Neural cell (in vitro differentiated cells): ENCODE measurements around the gene CFI. TPM values are rescaled to one million over a fixed set of nuclear protein-coding genes. Genes with fewer than 3 reads are reported as not detected.

Experiments
- H2AFZ ChIP-seq: fragments of 200-600, 300-800 bp; sonication (generic), shearing (Covaris generic); 2 replicates; pipeline ENCODE4 v1.6.0; 2014; ENCODE audit warnings: low read depth, mild to moderate bottlenecking, antibody characterized with exemption, low read length, moderate library complexity
- H3F3A ChIP-seq: fragments of 200-600 bp; shearing (Covaris generic); 2 replicates; pipeline ENCODE4 v1.6.1; 2016; ENCODE audit warnings: mild to moderate bottlenecking, moderate library complexity, mixed read lengths, antibody characterized with exemption, low read length; ENCODE audit not compliant: insufficient read depth, poor library complexity, severe bottlenecking
- H3K27ac ChIP-seq: fragments of 200-600, 300-800 bp; sonication (generic), shearing (Covaris generic); 2 replicates; pipeline ENCODE4 v1.5.1; 2014; ENCODE audit warnings: mild to moderate bottlenecking, low read length, moderate library complexity
- H3K27me3 ChIP-seq: fragments of 300-800, 200-600 bp; sonication (generic), shearing (Covaris generic); 2 replicates; pipeline ENCODE4 v1.6.0; 2014; ENCODE audit warnings: mild to moderate bottlenecking, low read depth, low read length, moderate library complexity; ENCODE audit not compliant: insufficient read depth
- H3K36me3 ChIP-seq: fragments of 300-800, 200-600 bp; sonication (generic), shearing (Covaris generic); 2 replicates; pipeline ENCODE4 v1.5.1; 2014; ENCODE audit warnings: mild to moderate bottlenecking, antibody characterized with exemption, low read length, moderate library complexity; ENCODE audit not compliant: insufficient read depth
- H3K4me2 ChIP-seq: fragments of 300-800, 200-600 bp; sonication (generic), shearing (Covaris generic); 2 replicates; pipeline ENCODE4 v1.6.0; 2014; ENCODE audit warnings: mild to moderate bottlenecking, low read length
- H3K4me3 ChIP-seq: fragments of 300-800, 200-600 bp; sonication (generic), shearing (Covaris generic); 2 replicates; pipeline ENCODE4 v1.5.1; 2014; ENCODE audit warnings: mild to moderate bottlenecking, low read length, moderate library complexity
- H3K79me2 ChIP-seq: fragments of 200-600 bp; shearing (Covaris generic); replicated peaks from 2 replicates; pipeline ENCODE4 v1.6.0; 2014; ENCODE audit warnings: mild to moderate bottlenecking, low read length, moderate library complexity; ENCODE audit not compliant: insufficient read depth
- H3K9ac ChIP-seq: fragments of 300-800, 200-600 bp; sonication (generic), shearing (Covaris generic); 2 replicates; pipeline ENCODE4 v1.6.1; 2016; ENCODE audit warnings: mild to moderate bottlenecking, low read length, mixed read lengths
- H3K9me2 ChIP-seq: fragments of 200-600 bp; shearing (Covaris generic); 2 replicates; pipeline ENCODE4 v1.6.1; 2016; ENCODE audit warnings: mild to moderate bottlenecking, low read length, mixed read lengths; ENCODE audit not compliant: insufficient read depth
- H3K9me3 ChIP-seq: fragments of 200-600, 300-800 bp; sonication (generic), shearing (Covaris generic); 2 replicates; pipeline ENCODE4 v1.6.1; 2016; ENCODE audit warnings: mild to moderate bottlenecking, mixed run types, low read length, moderate library complexity, mixed read lengths
- H4K20me1 ChIP-seq: fragments of 200-600 bp; shearing (Covaris generic); 2 replicates; pipeline ENCODE4 v1.6.1; 2016; ENCODE audit warnings: mild to moderate bottlenecking, mixed run types; ENCODE audit not compliant: insufficient read depth
- EZH2 ChIP-seq: fragments of 200-600, 300-800 bp; shearing (Covaris generic), sonication (generic); IDR thresholded peaks from 2 replicates; pipeline ENCODE4 v1.6.1; 2014; ENCODE audit warnings: antibody characterized with exemption, low read length, borderline replicate concordance, mild to moderate bottlenecking; ENCODE audit not compliant: insufficient read depth, poor library complexity, severe bottlenecking
- MXI1 ChIP-seq: fragments of 450-650 bp; conservative IDR thresholded peaks from 2 replicates; pipeline ENCODE4 v1.6.1; 2014; ENCODE audit warnings: antibody characterized with exemption, mild to moderate bottlenecking; ENCODE audit not compliant: poor library complexity, severe bottlenecking
- POLR2AphosphoS5 ChIP-seq: IDR thresholded peaks from 2 replicates; pipeline ENCODE4 v1.6.1; 2012
- RAD21 ChIP-seq: fragments of 450-650 bp; conservative IDR thresholded peaks from 2 replicates; pipeline ENCODE4 v1.6.1; 2014; ENCODE audit warnings: antibody characterized with exemption, mild to moderate bottlenecking, moderate library complexity
- REST ChIP-seq: IDR thresholded peaks from 2 replicates; pipeline ENCODE4 v1.6.1; 2012; ENCODE audit warnings: borderline replicate concordance
- SMC3 ChIP-seq: fragments of 450-650 bp; conservative IDR thresholded peaks from 2 replicates; pipeline ENCODE4 v1.6.1; 2014; ENCODE audit warnings: antibody characterized with exemption, mild to moderate bottlenecking, moderate library complexity; ENCODE audit not compliant: poor library complexity
- TAF1 ChIP-seq: IDR thresholded peaks from 2 replicates; pipeline ENCODE4 v1.6.1; 2012; ENCODE audit warnings: low read depth
- polyA plus RNA-seq: library from polyadenylated mRNA; depleted of rRNA; stranded (reverse); fragments of >200 nt; gene quantifications from 2 replicates; pipeline ENCODE4 v1.2.3, GENCODE V29; 2014

CFI gene
- polyA plus RNA-seq, 1 donor from 2014 or later, result not detected

DNA sequence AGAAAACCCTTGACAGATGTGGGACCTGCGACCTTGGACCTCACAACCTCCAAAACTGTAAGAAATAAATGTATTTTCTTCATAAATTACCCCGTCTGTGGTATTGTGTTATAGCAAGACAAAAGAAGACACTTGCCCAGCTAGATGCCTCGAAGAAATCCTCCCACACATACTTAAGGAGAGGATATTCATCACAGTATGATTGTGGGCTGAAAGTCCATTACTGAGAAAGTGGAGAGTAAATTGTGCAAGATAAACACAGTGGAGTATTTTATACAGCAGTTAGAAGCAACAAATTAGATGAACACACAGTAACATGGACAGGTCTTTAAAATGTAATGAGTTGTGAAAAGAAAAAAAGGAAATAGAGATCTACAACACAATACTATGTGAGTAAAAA is 46.1 kb downstream of the CFI start:
- H3K9ac ChIP-seq, result no peak overlapping the region
- H3F3A ChIP-seq, result no peaks in the 10 kb centered on the region
- H3K4me3 ChIP-seq, result no peak overlapping the region
- TF ChIP-seq TAF1 (no peak), EZH2 (no peak), POLR2AphosphoS5 (no peak), SMC3 (no peak), RAD21 (no peak)
- no peaks in the 10 kb centered on the region for H3K36me3 ChIP-seq
- no peaks in the 10 kb centered on the region for H3K79me2 ChIP-seq
- H3K27me3 ChIP-seq, result no peaks in the 10 kb centered on the region
- H3K27ac ChIP-seq, result no peak overlapping the region
- no peak overlapping the region for H3K4me2 ChIP-seq
- no peaks in the 10 kb centered on the region for H3K9me2 ChIP-seq
- no peak overlapping the region for H2AFZ ChIP-seq
- no peaks in the 10 kb centered on the region for H4K20me1 ChIP-seq
- no peaks in the 10 kb centered on the region for H3K9me3 ChIP-seq

DNA sequence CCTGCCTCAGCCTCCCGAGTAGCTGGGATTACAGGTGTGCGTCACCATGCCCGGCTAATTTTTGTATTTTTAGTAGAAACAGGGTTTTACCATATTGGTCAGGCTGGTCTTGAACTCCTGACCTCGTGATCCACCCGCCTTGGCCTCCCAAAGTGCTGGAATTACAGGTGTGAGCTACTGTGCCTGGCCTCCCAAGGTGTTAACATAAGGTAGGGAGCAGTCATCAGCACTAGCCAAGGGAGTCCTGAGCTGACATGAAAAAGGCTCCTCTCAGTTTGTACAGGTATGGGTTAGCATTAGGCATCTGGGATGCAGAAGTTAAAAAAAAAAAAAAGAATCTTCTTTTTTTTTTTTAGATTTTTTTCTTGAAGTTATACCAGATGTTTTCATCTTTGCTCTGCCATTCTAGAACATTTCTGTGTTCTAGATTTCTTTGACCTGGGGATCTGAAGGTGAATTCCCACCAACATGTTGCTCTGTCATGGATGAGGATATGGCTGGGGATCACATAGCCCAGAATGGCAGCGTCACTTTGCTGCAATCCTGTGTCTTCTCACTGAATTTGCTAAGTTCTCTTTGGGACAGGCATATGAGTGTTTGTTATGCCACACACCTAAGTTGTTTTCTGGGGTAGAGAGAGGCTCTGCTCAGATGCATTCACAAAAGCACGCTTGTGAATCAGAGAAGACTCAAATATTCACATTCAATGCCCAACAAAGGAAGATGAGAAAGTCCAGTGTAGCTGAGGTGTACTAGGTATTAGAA is 47.5 kb downstream of the CFI start:
- Histone ChIP-seq H4K20me1 (no peaks in the 10 kb centered on the region), H3K79me2 (no peaks in the 10 kb centered on the region), H3K9me2 (no peaks in the 10 kb centered on the region), H3K4me2 (no peak overlapping the region), H3K27ac (no peak overlapping the region), H3K4me3 (no peak overlapping the region), H3F3A (no peaks in the 10 kb centered on the region), H2AFZ (no peak overlapping the region), H3K27me3 (no peaks in the 10 kb centered on the region), H3K9me3 (no peaks in the 10 kb centered on the region), H3K9ac (no peak overlapping the region), H3K36me3 (no peaks in the 10 kb centered on the region)
- TF ChIP-seq EZH2 (no peak), MXI1 (no peak), SMC3 (no peak), TAF1 (no peak), RAD21 (no peak)

DNA sequence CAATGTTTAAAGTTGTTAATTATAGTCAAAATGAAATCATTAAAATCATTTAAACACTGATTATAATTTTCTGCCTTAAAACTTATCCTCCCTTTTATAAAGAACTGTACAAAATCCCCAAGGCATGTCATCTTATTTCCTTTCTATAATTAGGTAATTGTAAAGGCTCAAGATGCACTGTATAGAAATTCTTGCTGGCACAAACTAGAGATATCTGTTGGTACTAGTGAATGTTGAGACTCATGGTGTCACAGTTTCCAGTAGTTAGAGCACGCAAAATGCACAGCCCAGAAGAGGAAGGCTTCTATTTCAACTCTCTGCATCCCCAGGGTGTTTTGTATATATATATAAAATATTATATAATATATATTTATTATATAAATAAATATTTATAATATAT is 49.3 kb downstream of the CFI start:
- Histone ChIP-seq H4K20me1 (no peaks in the 10 kb centered on the region), H2AFZ (no peak overlapping the region), H3K27ac (no peak overlapping the region), H3K9me2 (no peaks in the 10 kb centered on the region), H3K27me3 (no peaks in the 10 kb centered on the region), H3K4me3 (no peak overlapping the region), H3F3A (no peaks in the 10 kb centered on the region), H3K9me3 (no peaks in the 10 kb centered on the region), H3K36me3 (no peaks in the 10 kb centered on the region), H3K79me2 (no peaks in the 10 kb centered on the region), H3K4me2 (no peak overlapping the region), H3K9ac (no peak overlapping the region)
- TF ChIP-seq POLR2AphosphoS5, result no peak
- no peak for TF ChIP-seq REST
- no peak for TF ChIP-seq SMC3
- no peak for TF ChIP-seq RAD21
- no peak for TF ChIP-seq MXI1
